SU-DHL-6 (cell line): ENCODE data around the gene STPG2.

ENCODE experiments used
- H2AFZ ChIP-seq: fragments of 200-600 bp; sonication (generic); 2 replicates; pipeline ENCODE4 v1.6.1; 2014; ENCODE audit warnings: low read depth, mild to moderate bottlenecking, moderate library complexity, mixed read lengths, antibody characterized with exemption, low read length; ENCODE audit not compliant: severe bottlenecking
- H3F3A ChIP-seq: fragments of 200-600 bp; shearing (Covaris generic); 2 replicates; pipeline ENCODE4 v1.6.0; 2016; ENCODE audit warnings: antibody characterized with exemption, mild to moderate bottlenecking; ENCODE audit not compliant: insufficient read depth
- H3K27ac ChIP-seq: fragments of 200-600 bp; sonication (generic); 2 replicates; pipeline ENCODE4 v1.5.1; 2016; ENCODE audit warnings: low read depth, mild to moderate bottlenecking, low read length, moderate library complexity, mixed read lengths
- H3K27me3 ChIP-seq: fragments of 200-600 bp; sonication (generic), shearing (Covaris generic); 2 replicates; pipeline ENCODE4 v1.6.0; 2014; ENCODE audit warnings: mild to moderate bottlenecking, low read length
- H3K36me3 ChIP-seq: fragments of 200-600 bp; sonication (generic); 2 replicates; pipeline ENCODE4 v1.6.1; 2014; ENCODE audit warnings: mild to moderate bottlenecking, low read length, mixed read lengths
- H3K4me2 ChIP-seq: fragments of 300-600, 200-600 bp; shearing (Covaris generic), sonication (generic); 2 replicates; pipeline ENCODE4 v1.6.0; 2014; ENCODE audit warnings: low read length, low read depth, mild to moderate bottlenecking; ENCODE audit not compliant: poor library complexity, severe bottlenecking
- H3K4me3 ChIP-seq: fragments of 200-600 bp; sonication (generic); 2 replicates; pipeline ENCODE4 v1.5.1; 2014; ENCODE audit warnings: antibody characterized with exemption, low read length, mild to moderate bottlenecking, mixed read lengths; ENCODE audit not compliant: insufficient read depth, poor library complexity, severe bottlenecking
- H3K79me2 ChIP-seq: fragments of 200-600 bp; sonication (generic); 2 replicates; pipeline ENCODE4 v1.6.1; 2014; ENCODE audit warnings: mild to moderate bottlenecking, low read length, moderate library complexity; ENCODE audit not compliant: insufficient read depth
- H3K9ac ChIP-seq: fragments of 200-600 bp; sonication (generic); 2 replicates; pipeline ENCODE4 v1.7.0; 2014; ENCODE audit warnings: mild to moderate bottlenecking, low read length
- H3K9me2 ChIP-seq: fragments of 200-600 bp; sonication (generic); replicated peaks from 2 replicates; pipeline ENCODE4 v1.6.1; 2014; ENCODE audit warnings: low read length; ENCODE audit not compliant: insufficient read depth
- H3K9me3 ChIP-seq: fragments of 200-600 bp; sonication (generic); 2 replicates; pipeline ENCODE4 v1.6.1; 2014; ENCODE audit warnings: low read length, mixed read lengths; ENCODE audit not compliant: insufficient read depth
- H4K20me1 ChIP-seq: fragments of 200-600 bp; sonication (generic); 2 replicates; pipeline ENCODE4 v1.6.1; 2014; ENCODE audit warnings: low read depth, mild to moderate bottlenecking, antibody characterized with exemption, low read length, moderate library complexity, mixed read lengths
- CTCF ChIP-seq: fragments of 200-600 bp; sonication (generic); IDR thresholded peaks from one replicate; pipeline ENCODE4 v1.5.1; 2017; ENCODE audit warnings: antibody characterized with exemption, mild to moderate bottlenecking, low read length, moderate library complexity; ENCODE audit not compliant: insufficient read depth, poor library complexity, severe bottlenecking
- EZH2phosphoT487 ChIP-seq: fragments of 200-600 bp; sonication (generic), shearing (Covaris generic); conservative IDR thresholded peaks from 2 replicates; pipeline ENCODE4 v1.6.1; 2018; ENCODE audit warnings: mild to moderate bottlenecking, antibody characterized with exemption, low read length, moderate library complexity, mixed read lengths

Gene STPG2

DNA sequence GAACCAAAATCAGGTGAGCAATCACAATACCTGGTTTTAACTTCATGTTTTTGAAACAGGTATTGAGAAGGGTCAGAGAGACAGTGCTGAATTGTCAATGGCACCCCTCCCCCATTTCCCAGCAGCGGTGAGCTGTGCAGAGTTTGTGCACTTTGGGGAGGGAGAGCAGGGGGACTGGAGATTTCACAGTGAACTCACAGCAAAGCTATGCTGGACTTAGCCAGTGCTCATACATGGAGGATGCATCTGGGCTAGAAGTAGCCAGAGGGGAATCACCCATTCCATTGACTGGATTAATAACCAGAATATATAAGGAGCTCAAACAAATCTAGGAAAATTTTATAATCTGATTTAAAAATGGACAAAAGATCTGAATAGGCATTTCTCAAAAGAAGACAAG is 612.6 kb downstream of the STPG2 start:
- Histone ChIP-seq H3K9ac (no peak overlapping the region), H3K4me2 (no peak overlapping the region), H4K20me1 (no peaks in the 10 kb centered on the region), H3K4me3 (no peak overlapping the region), H2AFZ (no peak overlapping the region), H3F3A (no peaks in the 10 kb centered on the region), H3K79me2 (no peaks in the 10 kb centered on the region), H3K27ac (no peak overlapping the region), H3K9me2 (no peaks in the 10 kb centered on the region), H3K27me3 (no peaks in the 10 kb centered on the region), H3K36me3 (no peaks in the 10 kb centered on the region), H3K9me3 (no peaks in the 10 kb centered on the region)
- TF ChIP-seq CTCF (no peak), EZH2phosphoT487 (no peak)

DNA sequence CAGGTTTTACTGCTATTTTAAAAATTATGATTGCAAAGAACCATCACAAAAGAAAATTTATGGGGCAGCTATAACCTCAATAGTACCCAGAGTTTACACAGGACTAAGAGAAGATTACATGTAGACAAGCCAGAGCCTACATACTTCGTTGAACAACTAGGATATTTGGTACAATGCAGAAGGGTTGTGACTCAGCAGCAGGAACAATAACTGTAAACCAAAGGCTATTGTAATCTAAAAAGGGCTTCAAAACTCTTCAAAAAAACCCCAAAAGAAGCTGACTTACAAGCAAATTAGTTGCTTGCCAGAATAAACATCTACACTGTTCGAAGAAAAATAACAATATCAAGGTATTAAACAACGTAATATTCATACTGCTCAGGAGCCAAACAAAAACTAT is 618.0 kb downstream of the STPG2 start:
- Histone ChIP-seq H3K79me2 (no peaks in the 10 kb centered on the region), H3K9me2 (no peaks in the 10 kb centered on the region), H3K27me3 (no peaks in the 10 kb centered on the region), H2AFZ (no peak overlapping the region), H4K20me1 (no peaks in the 10 kb centered on the region), H3K9ac (no peak overlapping the region), H3K9me3 (no peaks in the 10 kb centered on the region), H3K4me3 (no peak overlapping the region), H3F3A (no peaks in the 10 kb centered on the region), H3K27ac (no peak overlapping the region), H3K36me3 (no peaks in the 10 kb centered on the region), H3K4me2 (no peak overlapping the region)
- no peak for TF ChIP-seq CTCF
- no peak for TF ChIP-seq EZH2phosphoT487

DNA sequence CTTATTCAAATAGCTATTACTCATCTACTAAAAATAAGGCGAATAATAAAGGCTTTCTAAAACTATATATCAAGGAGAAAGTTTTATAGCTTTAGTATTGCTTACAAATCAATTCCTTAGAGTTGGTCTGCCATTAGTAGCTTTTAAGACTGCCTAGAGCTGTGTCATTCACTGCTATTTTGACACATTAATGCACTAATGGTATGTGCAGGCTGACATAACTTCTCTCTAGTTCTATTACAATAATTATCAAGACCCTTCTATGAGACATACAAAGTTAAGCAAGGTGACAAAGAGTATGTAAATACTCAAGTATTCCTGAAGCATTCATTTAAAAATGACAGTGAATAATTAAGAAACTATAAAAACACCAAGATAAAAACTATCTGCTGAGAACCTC is 625.3 kb downstream of the STPG2 start:
- no peaks in the 10 kb centered on the region for H3K79me2 ChIP-seq
- TF ChIP-seq CTCF (no peak), EZH2phosphoT487 (no peak)
- no peaks in the 10 kb centered on the region for H3K9me2 ChIP-seq

DNA sequence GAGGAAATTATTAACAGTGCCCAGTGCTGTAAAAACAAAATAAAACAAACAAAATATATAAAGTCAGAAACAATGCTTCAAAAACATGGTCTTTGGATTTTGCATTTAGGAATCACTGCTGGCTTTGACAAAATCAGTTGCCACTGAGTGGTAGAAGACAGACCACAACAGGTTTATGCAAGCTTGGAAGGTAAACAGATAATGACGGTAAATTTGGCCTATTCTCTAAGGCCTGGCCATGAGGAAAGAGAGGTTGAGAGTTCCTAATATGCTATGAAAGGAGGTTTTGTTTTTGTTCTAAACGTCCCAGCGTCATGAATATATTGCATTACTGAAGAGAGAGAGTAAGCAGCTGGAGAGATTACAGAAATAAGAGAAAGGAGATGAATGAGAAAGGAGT is 629.4 kb downstream of the STPG2 start:
- Histone ChIP-seq H2AFZ (no peak overlapping the region), H3F3A (no peaks in the 10 kb centered on the region), H3K79me2 (no peaks in the 10 kb centered on the region), H3K4me2 (no peak overlapping the region), H3K27me3 (no peaks in the 10 kb centered on the region), H3K9ac (no peak overlapping the region), H3K9me2 (no peaks in the 10 kb centered on the region), H3K36me3 (no peaks in the 10 kb centered on the region), H3K4me3 (no peak overlapping the region), H3K27ac (no peak overlapping the region), H4K20me1 (no peaks in the 10 kb centered on the region), H3K9me3 (no peaks in the 10 kb centered on the region)
- TF ChIP-seq CTCF = no peak
- no peak for TF ChIP-seq EZH2phosphoT487

More for the DNA sequence above, 625.3 kb downstream of the STPG2 start:
- Histone ChIP-seq H3K27ac (no peak overlapping the region), H3K36me3 (no peaks in the 10 kb centered on the region), H3K4me2 (no peak overlapping the region), H3F3A (no peaks in the 10 kb centered on the region), H3K4me3 (no peak overlapping the region), H4K20me1 (no peaks in the 10 kb centered on the region), H3K9me3 (no peaks in the 10 kb centered on the region), H2AFZ (no peak overlapping the region), H3K27me3 (no peaks in the 10 kb centered on the region), H3K9ac (no peak overlapping the region)
